Glomerular visceral epithelial cell (primary cell): ENCODE data around the gene TPRG1L.

Experiments
- DNase-seq: peaks from one replicate; pipeline ENCODE4 v3.0.0-alpha.2; 2016; ENCODE audit errors: extremely low spot score

TPRG1L gene

GRCh38 chr1:3663999-3664699 lies 39.3 kb downstream of the TPRG1L start:
- no peak for DNase-seq

GRCh38 chr1:3664700-3665375 lies 40.0 kb downstream of the TPRG1L start:
- DNase-seq, result no peak

- DNase-seq, result no peak
Measured at GRCh38 chr1:3668148-3668547, 43.3 kb downstream of the TPRG1L start.

GRCh38 chr1:3668585-3669300 lies 43.9 kb downstream of the TPRG1L start:
- DNase-seq, result peak; percentile 48

GRCh38 chr1:3669421-3669821 lies 44.6 kb downstream of the TPRG1L start:
- DNase-seq, result no peak

- DNase-seq, result no peak
Measured at GRCh38 chr1:3669971-3670431, 45.2 kb downstream of the TPRG1L start.

- DNase-seq, result no peak
Measured at GRCh38 chr1:3670823-3671265, 46.0 kb downstream of the TPRG1L start.

GRCh38 chr1:3671371-3672180 lies 46.8 kb downstream of the TPRG1L start:
- DNase-seq, result peak; percentile 56

- DNase-seq, result no peak
Measured at GRCh38 chr1:3672231-3672970, 47.6 kb downstream of the TPRG1L start.

GRCh38 chr1:3672971-3673361 lies 48.2 kb downstream of the TPRG1L start:
- DNase-seq, result no peak

GRCh38 chr1:3673381-3674099 lies 48.7 kb downstream of the TPRG1L start:
- no peak for DNase-seq

- DNase-seq, result peak; percentile 73
Measured at GRCh38 chr1:3674100-3675094, 49.6 kb downstream of the TPRG1L start.

- no peak for DNase-seq
Measured at GRCh38 chr1:3675436-3675835, 50.6 kb downstream of the TPRG1L start.

GRCh38 chr1:3676581-3677470 lies 52.0 kb downstream of the TPRG1L start:
- no peak for DNase-seq

GRCh38 chr1:3677484-3677883 lies 52.7 kb downstream of the TPRG1L start:
- no peak for DNase-seq

- no peak for DNase-seq
Measured at GRCh38 chr1:3678361-3679097, 53.7 kb downstream of the TPRG1L start.

- DNase-seq, result no peak
Measured at GRCh38 chr1:3679098-3679555, 54.3 kb downstream of the TPRG1L start.
